A673 (cell line): Measurements from ENCODE around the gene HYAL2. TPM values are rescaled to one million over a fixed set of nuclear protein-coding genes. Genes with fewer than 3 reads are reported as not detected.

Experiments used
- BruUV-seq: library from RNA; stranded (reverse); fragments of 400-500 nt; replicated peaks from 2 replicates; lab custom pipeline; 2021; lab: Mats Ljungman, UMichigan
- CTCF ChIA-PET: fragments of 300-600 bp; sonication (Branson Sonifier 250); formaldehyde crosslinking; loops from one replicate; lab custom pipeline; 2022; ENCODE audit warnings: antibody characterized with exemption; lab: Charles Lee
- POLR2A ChIA-PET: fragments of 300-600 bp; sonication (Branson Sonifier 250); formaldehyde crosslinking; loops from one replicate; lab custom pipeline; 2022; ENCODE audit warnings: antibody characterized with exemption; ENCODE audit not compliant: low non-redundant PET; lab: Charles Lee
- DNase-seq: peaks from one replicate; pipeline ENCODE4 v3.0.0-alpha.2; 2015; ENCODE audit warnings: low spot score
- H3K27ac ChIP-seq: fragments of 200-600 bp; sonication (generic); 2 replicates; pipeline ENCODE4 v1.5.1; 2016; ENCODE audit warnings: mixed run types, low read depth, mild to moderate bottlenecking, mixed read lengths, antibody characterized with exemption, low read length; ENCODE audit not compliant: poor library complexity, severe bottlenecking
- H3K27me3 ChIP-seq: fragments of 200-600 bp; sonication (generic); replicated peaks from 2 replicates; pipeline ENCODE4 v1.6.1; 2017; ENCODE audit warnings: mixed run types, low read depth, mild to moderate bottlenecking, mixed read lengths, antibody characterized with exemption, low read length; ENCODE audit not compliant: insufficient read depth, poor library complexity
- H3K36me3 ChIP-seq: fragments of 200-600 bp; sonication (generic); 2 replicates; pipeline ENCODE4 v1.6.1; 2016; ENCODE audit warnings: mixed run types, mild to moderate bottlenecking, mixed read lengths, antibody characterized with exemption, low read length; ENCODE audit not compliant: insufficient read depth, poor library complexity, severe bottlenecking
- H3K4me1 ChIP-seq: fragments of 200-600 bp; sonication (generic); 2 replicates; pipeline ENCODE4 v1.6.1; 2017; ENCODE audit warnings: mixed run types, mild to moderate bottlenecking, mixed read lengths, antibody characterized with exemption, low read length; ENCODE audit not compliant: insufficient read depth, poor library complexity, severe bottlenecking
- H3K4me3 ChIP-seq: fragments of 200-600 bp; sonication (generic); 2 replicates; pipeline ENCODE4 v1.5.1; 2016; ENCODE audit warnings: low read depth, mixed run types, mild to moderate bottlenecking, mixed read lengths, low read length; ENCODE audit not compliant: poor library complexity, severe bottlenecking
- H3K9me3 ChIP-seq: fragments of 200-600 bp; sonication (generic); 2 replicates; pipeline ENCODE4 v1.6.1; 2016; ENCODE audit warnings: mixed run types, low read depth, mild to moderate bottlenecking, mixed read lengths, antibody characterized with exemption, low read length; ENCODE audit not compliant: poor library complexity, severe bottlenecking
- CTCF ChIP-seq: fragments of 300-800, 200-600 bp; sonication (generic); conservative IDR thresholded peaks from 2 replicates; pipeline ENCODE4 v1.5.1; 2017; ENCODE audit warnings: low read depth, mild to moderate bottlenecking, antibody characterized with exemption, low read length, moderate library complexity, mixed read lengths
- EZH2 ChIP-seq: fragments of 200-600 bp; sonication (generic); IDR thresholded peaks from 2 replicates; pipeline ENCODE4 v1.6.1; 2017; ENCODE audit warnings: borderline replicate concordance, low read depth, mild to moderate bottlenecking, mixed read lengths, antibody characterized with exemption, low read length; ENCODE audit not compliant: poor library complexity, severe bottlenecking
- intact Hi-C: fragments of 100-400 bp; cut with micrococcal nuclease; formaldehyde crosslinking; loops from one replicate; pipeline ENCODE4 v1.10.0; 2022; ENCODE audit not compliant: unreplicated experiment
- total RNA-seq: library from RNA; stranded (reverse); gene quantifications from 2 replicates; pipeline ENCODE4 v1.2.3, GENCODE V29; 2021

The HYAL2 gene
- total RNA-seq, 1 experiment from 2014 or later = 18.1 TPM

DNA sequence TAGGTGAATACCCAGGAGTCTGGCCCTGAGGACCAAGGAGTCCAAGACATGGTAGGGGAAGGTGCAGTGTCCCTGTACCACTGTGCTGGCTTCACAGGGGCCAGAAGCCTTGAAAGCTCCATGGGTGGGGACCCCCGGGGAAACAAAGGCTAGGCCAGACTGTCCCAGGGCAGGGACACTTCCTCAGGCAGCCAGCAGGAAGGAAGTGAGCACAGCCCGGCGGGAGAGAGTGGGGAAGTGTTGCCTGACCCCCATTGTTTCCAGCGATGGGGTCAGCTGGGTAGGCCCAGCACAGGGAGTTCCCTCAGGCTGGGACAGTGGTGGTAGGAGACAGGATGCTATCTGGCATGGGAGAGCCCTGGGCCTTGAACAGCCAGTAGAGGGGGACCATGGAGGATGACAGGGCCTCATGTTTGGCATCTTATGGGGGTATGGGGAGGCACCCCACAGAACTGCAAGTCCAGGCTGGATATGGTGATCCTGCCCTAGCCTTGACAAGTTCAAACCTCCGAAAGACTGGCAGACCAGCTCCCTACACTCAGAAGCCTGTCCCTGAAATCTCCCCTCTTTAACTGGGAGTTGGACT lies 1.2 kb upstream of the HYAL2 start:
- Histone ChIP-seq H3K4me3 (no peak overlapping the region), H3K9me3 (no peaks in the 10 kb centered on the region), H3K27ac (no peak overlapping the region), H3K27me3 (no peaks in the 10 kb centered on the region), H3K36me3 (no peaks in the 10 kb centered on the region), H3K4me1 (peaks cover 3% of the 10 kb centered on the region)
- CTCF ChIA-PET = no interaction called here
- no TSS peak for BruUV-seq
- POLR2A ChIA-PET = no interaction called here
- DNase-seq = no peak
- intact Hi-C loops = no loop called here
- no peak for TF ChIP-seq EZH2
- TF ChIP-seq CTCF = no peak

DNA sequence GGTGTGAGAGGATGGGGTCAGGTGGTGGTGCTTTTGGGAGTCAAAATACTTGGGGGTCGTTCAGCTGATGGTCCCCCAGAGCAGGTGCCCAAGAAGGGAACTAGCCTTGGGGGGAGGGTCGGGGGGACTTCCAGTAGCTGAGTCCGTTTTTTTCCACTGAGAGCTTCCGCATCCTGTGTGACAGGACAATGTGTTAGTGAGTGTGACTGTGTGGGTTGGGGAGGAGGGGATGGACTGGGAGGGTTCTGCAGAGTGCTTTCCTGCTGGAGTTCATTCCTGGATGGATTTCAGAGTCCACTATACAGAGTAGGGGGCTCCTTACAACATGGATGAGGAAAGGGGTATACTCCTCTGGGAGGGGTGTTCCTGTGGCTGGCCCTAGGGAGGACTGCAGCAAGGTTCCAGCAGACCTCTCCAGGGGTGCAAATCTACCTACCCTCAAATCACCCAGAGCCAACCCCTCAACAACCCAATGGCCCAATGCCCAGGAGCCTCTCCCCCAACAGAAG lies 601 bp upstream of the HYAL2 start:
- Histone ChIP-seq H3K4me3 (no peak overlapping the region), H3K27ac (no peak overlapping the region), H3K36me3 (no peaks in the 10 kb centered on the region), H3K27me3 (no peaks in the 10 kb centered on the region), H3K9me3 (no peaks in the 10 kb centered on the region), H3K4me1 (peaks cover 3% of the 10 kb centered on the region)
- TF ChIP-seq EZH2 (no peak), CTCF (no peak)
- DNase-seq = no peak
- intact Hi-C loops = no loop called here
- ChIA-PET POLR2A (no interaction called here), CTCF (no interaction called here)
- BruUV-seq = no TSS peak

- Histone ChIP-seq H3K4me1 (peaks cover 3% of the 10 kb centered on the region), H3K27me3 (no peaks in the 10 kb centered on the region), H3K27ac (peak overlapping the region; percentile 99), H3K4me3 (peak overlapping the region; percentile 73), H3K9me3 (no peaks in the 10 kb centered on the region), H3K36me3 (no peaks in the 10 kb centered on the region)
- intact Hi-C loops = no loop called here
- ChIA-PET CTCF (no interaction called here), POLR2A (no interaction called here)
- no peak for TF ChIP-seq EZH2
- no peak for TF ChIP-seq CTCF
- DNase-seq = no peak
- no TSS peak for BruUV-seq
Observed at GRCh38 chr3:50322115-50322385, 495 bp downstream of the HYAL2 start.
